IPS-18a (cell line): ENCODE data around the gene PDLIM1.
"Not testable (repeated sequence)": the region's sequence is repeated elsewhere in the genome, so short reads cannot be mapped to it uniquely, and the experiment has no call there.

Experiments
- H3K27ac ChIP-seq: one replicate; pipeline ENCODE4 v1.5.1; 2013; ENCODE audit warnings: low read length
- H3K27me3 ChIP-seq: one replicate; pipeline ENCODE4 v1.6.1; 2013; ENCODE audit warnings: mild to moderate bottlenecking, low read length; ENCODE audit not compliant: control insufficient read depth, insufficient read depth
- H3K36me3 ChIP-seq: one replicate; pipeline ENCODE4 v1.6.1; 2013; ENCODE audit warnings: low read depth, low read length; ENCODE audit not compliant: control insufficient read depth
- H3K4me1 ChIP-seq: one replicate; pipeline ENCODE4 v1.6.1; 2013; ENCODE audit warnings: low read depth, low read length; ENCODE audit not compliant: control insufficient read depth
- H3K4me3 ChIP-seq: one replicate; pipeline ENCODE4 v1.5.1; 2013; ENCODE audit warnings: low read length
- H3K9ac ChIP-seq: one replicate; pipeline ENCODE4 v1.6.1; 2013; ENCODE audit warnings: mild to moderate bottlenecking, low read length, moderate library complexity
- H3K9me3 ChIP-seq: one replicate; pipeline ENCODE4 v1.6.1; 2013; ENCODE audit warnings: low read depth, low read length; ENCODE audit not compliant: control insufficient read depth

PDLIM1 gene

DNA sequence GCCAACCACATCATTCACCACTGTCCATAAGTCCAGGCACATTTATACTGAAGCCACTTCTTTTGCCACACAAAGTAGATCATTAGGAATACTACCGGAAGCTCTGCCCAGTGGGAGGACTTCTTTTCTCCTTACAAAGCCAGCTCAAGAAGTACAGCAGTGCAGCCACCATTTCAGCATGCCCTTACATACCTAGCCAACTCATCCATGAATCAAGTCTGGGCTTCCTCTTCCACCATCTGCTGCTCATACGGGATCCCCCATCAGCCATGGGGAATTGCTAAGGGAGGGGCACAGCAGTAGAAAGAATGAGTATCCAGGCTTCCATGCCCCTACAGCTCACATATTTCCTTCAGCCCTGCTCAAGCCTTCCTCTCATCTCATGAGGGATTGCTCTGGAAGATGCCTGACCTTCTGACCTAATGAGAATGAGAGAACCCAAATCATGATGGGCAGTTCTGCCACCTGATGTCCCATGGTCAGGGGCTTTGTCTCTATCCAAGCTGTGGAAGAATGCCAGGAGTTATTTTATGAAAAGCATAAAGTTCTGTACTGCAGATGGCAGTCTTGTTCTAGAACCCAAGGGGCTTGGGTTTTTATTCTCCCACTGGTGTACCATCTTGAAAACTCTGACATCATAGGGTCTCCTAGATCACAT lies 57.3 kb downstream of the PDLIM1 start:
- no peaks in the 10 kb centered on the region for H3K9me3 ChIP-seq
- H3K4me3 ChIP-seq, result no peak overlapping the region
- H3K27ac ChIP-seq, result no peak overlapping the region
- H3K27me3 ChIP-seq, result no peaks in the 10 kb centered on the region
- no peak overlapping the region for H3K9ac ChIP-seq
- H3K36me3 ChIP-seq, result peaks cover 6% of the 10 kb centered on the region
- peaks cover 20% of the 10 kb centered on the region for H3K4me1 ChIP-seq

DNA sequence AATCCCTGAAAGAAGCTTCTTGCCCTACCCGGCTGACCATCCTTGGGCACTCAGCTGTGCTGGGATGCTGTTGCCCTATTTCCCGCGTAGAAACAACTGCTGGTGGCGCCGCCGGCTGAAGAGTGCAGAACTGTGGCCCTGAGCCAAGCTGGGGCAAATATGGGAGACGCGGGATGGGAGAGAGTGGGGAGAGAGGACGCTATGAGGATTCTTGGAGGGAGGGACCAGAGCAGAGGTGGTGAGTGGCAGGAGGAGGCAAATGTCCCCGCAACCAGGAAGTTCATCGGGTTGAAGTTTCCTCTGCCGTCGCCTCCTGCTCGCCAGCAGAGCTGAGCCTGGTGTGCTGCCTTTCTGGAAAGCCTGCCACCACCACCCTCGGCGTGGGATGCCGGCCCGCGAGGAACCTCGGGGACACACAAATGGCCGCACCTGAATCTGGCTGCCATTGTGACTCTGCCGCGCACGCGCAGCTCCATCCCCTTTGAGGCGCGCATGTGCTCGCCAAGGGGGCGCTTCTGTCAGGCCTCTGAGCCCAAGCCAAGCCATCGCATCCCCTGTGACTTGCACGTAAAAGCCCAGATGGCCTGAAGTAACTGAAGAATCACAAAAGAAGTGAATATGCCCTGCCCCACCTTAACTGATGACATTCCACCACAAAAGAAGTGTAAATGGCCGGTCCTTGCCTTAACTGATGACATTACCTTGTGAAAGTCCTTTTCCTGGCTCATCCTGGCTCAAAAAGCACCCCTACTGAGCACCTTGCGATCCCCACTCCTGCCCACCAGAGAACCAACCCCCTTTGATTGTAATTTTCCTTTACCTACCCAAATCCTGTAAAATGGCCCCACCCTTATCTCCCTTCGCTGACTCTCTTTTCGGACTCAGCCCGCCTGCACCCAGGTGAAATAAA lies 59.9 kb downstream of the PDLIM1 start:
- H3K27ac ChIP-seq, result peak overlapping the region; percentile 50

DNA sequence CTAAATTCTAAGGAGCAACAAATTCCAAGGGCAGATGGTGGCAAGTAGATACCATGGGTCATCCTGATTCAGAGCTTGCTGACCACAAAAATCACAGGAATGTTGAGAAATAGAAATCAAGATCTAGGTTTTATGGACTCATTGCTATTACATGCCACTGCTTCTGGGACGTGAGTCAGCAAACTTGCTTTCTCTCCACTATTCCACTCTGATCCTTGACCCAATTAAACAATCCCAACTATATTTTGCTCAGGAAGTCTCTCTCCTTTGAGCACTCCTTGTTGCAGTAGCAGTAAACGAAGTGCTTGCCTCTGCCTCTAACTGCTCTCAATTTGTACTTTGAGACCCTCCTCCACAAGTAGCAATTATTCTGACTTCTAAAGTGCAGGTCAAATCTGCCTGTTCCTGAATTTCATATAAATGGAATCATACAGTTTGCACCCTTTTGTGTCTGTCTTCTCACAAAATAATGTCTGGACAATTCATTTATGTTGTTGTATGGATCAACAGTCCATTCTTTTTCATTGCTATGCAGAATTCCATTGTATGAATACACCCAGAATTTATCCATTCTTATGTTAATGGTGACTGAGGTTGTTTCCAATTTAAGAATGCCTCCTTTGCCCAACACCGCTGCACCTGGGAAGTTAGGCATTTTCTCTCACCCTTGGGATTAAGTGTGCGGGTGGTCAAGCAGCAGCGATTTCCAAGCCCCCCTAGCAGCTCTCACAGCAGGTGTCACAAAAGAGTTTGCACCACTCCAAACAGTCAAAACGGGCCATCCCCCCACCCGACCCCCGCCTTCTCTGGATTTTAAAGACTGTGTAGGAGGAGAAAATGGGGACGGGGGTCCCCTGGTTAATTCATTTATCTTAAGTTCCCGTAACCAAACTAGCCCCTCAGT lies 60.8 kb downstream of the PDLIM1 start:
- peak overlapping the region; percentile 59 for H3K4me3 ChIP-seq
- no peaks in the 10 kb centered on the region for H3K9me3 ChIP-seq
- H3K27ac ChIP-seq, result peak overlapping the region; percentile 50
- H3K9ac ChIP-seq, result peak overlapping the region; percentile 84
- H3K36me3 ChIP-seq, result no peaks in the 10 kb centered on the region
- H3K27me3 ChIP-seq, result no peaks in the 10 kb centered on the region
- peaks cover 23% of the 10 kb centered on the region for H3K4me1 ChIP-seq

More for the DNA sequence above, 59.9 kb downstream of the PDLIM1 start:
- H3K9me3 ChIP-seq, H3K36me3 ChIP-seq, H3K27me3 ChIP-seq: not testable (repeated sequence)
- peak overlapping the region; percentile 59 for H3K4me3 ChIP-seq
- H3K4me1 ChIP-seq, result peaks cover 23% of the 10 kb centered on the region
- peak overlapping the region; percentile 84 for H3K9ac ChIP-seq

DNA sequence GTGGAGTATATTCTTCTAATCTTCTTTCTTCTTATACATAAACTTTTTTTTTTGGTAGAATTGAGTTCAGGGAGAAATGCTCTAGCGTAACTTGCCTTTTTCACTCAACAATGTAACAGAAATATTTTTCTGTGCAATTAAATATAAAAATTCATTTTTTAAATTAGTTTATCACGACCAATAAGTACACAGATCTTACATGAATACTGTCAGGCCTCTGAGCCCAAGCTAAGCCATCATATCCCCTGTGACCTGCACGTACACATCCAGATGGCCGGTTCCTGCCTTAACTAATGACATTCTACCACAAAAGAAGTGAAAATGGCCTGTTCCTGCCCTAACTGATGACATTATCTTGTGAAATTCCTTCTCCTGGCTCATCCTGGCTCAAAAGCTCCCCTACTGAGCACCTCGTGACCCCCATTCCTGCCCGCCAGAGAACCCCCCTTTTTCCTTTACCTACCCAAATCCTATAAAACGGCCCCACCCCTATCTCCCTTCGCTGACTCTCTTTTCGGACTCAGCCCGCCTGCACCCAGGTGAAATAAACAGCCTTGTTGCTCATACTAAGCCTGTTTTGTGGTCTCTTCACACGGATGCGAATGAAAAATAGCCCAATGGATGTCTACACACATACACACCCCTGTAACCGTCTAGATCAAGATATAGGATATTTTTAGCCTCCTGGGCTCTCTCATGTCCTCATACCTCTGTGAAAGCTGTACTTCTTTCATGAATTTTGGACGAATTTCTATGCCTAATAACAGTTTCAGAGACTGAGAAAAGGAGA lies 61.7 kb downstream of the PDLIM1 start:
- Histone ChIP-seq H3K9ac (peak overlapping the region; percentile 84), H3K27ac (peak overlapping the region; percentile 50), H3K4me3 (peak overlapping the region; percentile 59), H3K4me1 (peaks cover 23% of the 10 kb centered on the region)
- not testable (repeated sequence) for H3K36me3 ChIP-seq, H3K9me3 ChIP-seq, H3K27me3 ChIP-seq

DNA sequence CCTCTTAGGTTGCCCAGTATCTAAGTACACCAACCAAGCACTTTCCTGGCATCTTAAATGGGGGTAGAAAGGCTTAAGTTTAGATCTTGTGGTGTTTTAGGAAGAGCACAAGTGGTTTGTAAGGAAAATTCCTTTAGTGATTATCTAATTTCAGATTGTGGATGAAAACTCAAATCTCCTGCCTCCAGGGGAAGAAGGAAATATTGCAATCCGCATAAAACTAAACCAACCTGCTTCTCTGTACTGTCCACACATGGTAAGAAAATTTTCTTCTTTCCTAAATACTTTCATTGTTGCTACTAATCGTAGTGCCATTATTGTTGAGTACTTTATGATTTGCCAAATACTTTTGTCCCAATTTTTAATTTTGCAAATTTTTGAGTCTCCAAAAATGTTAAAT lies 65.7 kb downstream of the PDLIM1 start:
- Histone ChIP-seq H3K9me3 (no peaks in the 10 kb centered on the region), H3K4me3 (no peak overlapping the region), H3K9ac (no peak overlapping the region), H3K4me1 (peaks cover 20% of the 10 kb centered on the region), H3K27ac (no peak overlapping the region), H3K36me3 (no peaks in the 10 kb centered on the region), H3K27me3 (no peaks in the 10 kb centered on the region)

DNA sequence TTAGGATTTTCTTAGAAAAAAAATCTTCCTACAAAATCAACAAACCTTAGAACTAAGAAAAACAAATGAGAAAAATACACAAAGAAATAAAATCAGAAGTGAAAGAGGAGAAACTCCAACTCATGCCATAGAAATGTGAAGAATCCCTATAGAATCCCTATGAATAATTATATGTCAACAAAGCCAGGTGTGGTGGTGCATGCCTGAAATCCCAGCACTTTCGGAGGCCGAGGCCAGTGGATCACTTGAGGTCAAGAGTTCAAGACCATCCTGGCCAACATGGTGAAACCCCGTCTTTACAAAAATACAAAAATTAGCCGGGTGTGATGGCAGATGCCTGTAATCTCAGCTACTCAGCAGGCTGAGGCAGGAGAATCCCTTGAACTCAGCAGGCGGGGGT lies 69.7 kb downstream of the PDLIM1 start:
- Histone ChIP-seq H3K4me3 (no peak overlapping the region), H3K9ac (no peak overlapping the region), H3K27ac (no peak overlapping the region), H3K4me1 (peaks cover 6% of the 10 kb centered on the region), H3K9me3 (no peaks in the 10 kb centered on the region), H3K27me3 (no peaks in the 10 kb centered on the region), H3K36me3 (no peaks in the 10 kb centered on the region)

DNA sequence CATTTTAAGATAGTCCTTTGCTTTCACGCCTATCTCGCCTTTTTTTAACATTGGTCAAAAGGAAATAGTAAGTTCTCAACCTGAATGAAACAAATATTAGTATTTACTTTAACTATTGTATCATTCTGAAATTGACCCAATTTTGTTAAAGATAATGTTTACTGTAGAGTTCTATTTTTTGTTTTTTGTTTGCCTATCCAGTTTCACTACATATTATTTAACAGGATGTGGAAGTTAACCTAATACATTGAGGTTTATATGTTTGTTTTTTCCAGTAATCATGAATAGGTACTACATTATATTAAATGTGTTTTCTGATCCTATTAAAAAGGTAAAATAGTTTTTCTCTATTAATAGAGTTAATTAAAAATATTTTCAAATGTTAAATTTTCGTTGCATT lies 70.3 kb downstream of the PDLIM1 start:
- Histone ChIP-seq H3K9ac (no peak overlapping the region), H3K4me3 (no peak overlapping the region), H3K27ac (no peak overlapping the region), H3K36me3 (no peaks in the 10 kb centered on the region), H3K4me1 (peaks cover 6% of the 10 kb centered on the region), H3K9me3 (no peaks in the 10 kb centered on the region), H3K27me3 (no peaks in the 10 kb centered on the region)

DNA sequence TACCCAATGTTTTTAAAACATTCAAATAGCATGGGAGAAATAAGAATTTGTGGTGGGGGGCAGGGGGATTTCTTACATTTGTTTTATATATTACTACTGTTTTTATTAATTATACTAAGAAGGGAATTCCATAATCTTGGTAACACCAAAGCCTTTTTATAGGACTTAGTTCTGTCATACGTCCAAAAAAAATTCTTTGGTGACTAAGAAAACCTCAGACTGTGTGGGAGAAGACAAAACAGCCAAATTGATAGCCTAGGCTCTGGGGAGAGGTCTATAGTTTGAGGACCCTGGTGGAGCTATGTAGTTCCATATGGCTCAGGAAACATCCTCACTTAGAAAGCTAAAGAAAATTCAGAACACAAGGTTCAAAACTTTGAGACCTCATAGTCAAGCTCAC lies 73.3 kb downstream of the PDLIM1 start:
- Histone ChIP-seq H3K36me3 (no peaks in the 10 kb centered on the region), H3K27me3 (no peaks in the 10 kb centered on the region), H3K27ac (no peak overlapping the region), H3K9ac (no peak overlapping the region), H3K4me1 (peaks cover 6% of the 10 kb centered on the region), H3K9me3 (no peaks in the 10 kb centered on the region), H3K4me3 (no peak overlapping the region)

DNA sequence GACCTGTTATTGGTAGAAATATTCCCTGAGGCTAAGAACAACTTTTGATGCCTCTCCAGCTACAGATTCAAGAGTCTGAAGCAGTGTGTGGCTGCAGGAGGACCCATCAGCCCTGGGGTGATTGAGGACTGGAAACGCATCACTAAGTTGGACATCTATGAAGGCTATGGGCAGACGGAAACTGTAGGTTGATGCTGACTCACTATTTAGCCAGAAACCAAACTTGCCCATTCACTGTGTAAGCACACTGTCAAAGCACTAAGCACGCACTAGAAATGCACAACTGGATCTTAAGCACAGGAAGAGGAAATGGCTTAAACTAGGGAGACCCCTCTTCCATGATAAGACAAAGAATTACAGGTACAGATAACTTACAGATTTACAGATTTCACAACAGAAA lies 76.0 kb downstream of the PDLIM1 start:
- Histone ChIP-seq H3K27ac (no peak overlapping the region), H3K9ac (no peak overlapping the region), H3K4me3 (no peak overlapping the region), H3K4me1 (no peaks in the 10 kb centered on the region), H3K9me3 (no peaks in the 10 kb centered on the region), H3K27me3 (no peaks in the 10 kb centered on the region), H3K36me3 (no peaks in the 10 kb centered on the region)

DNA sequence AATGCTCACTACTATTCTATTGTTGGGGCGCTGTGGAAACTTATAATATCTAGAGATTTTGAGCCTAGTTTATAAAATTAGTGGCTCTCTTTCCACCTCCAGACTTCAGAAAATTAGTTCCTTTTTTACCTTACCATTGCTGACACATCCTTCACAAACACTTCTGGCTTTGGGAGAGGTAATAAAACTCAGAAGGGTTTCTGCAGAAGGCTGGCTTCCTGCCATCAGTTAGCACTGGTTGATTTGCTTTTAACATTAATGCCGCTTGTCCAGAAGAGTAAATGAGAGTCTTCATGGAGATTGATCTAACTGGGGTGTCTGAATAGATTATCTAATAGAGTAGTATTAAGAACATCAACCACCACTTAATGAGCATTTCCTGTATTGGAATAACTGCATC lies 76.4 kb downstream of the PDLIM1 start:
- Histone ChIP-seq H3K9me3 (no peaks in the 10 kb centered on the region), H3K4me3 (no peak overlapping the region), H3K27ac (no peak overlapping the region), H3K27me3 (no peaks in the 10 kb centered on the region), H3K36me3 (no peaks in the 10 kb centered on the region), H3K4me1 (peaks cover under 1% of the 10 kb centered on the region), H3K9ac (no peak overlapping the region)
